ENCODE data around the gene CCDC43.

The CCDC43 gene

GRCh38 chr17:44653384-44653783 lies 36.2 kb downstream of the CCDC43 start:
- in situ Hi-C loops (cut with HindIII; ENCODE audit: low sequenced_read_pairs) = no loop called here
- TF ChIP-seq CTCF (IDR thresholded peaks at IDR 0.05; ENCODE audit: low read depth, low read length) = no peak
- H3K4me3 ChIP-seq (ENCODE audit: low read depth, low read length) = no peak overlapping the region
- no peak for DNase-seq (ENCODE audit: low read depth, low spot score)

GRCh38 chr17:44652727-44653126 lies 36.8 kb downstream of the CCDC43 start:
- in situ Hi-C loops (cut with HindIII; ENCODE audit: low sequenced_read_pairs) = no loop called here
- no peak for TF ChIP-seq CTCF (IDR thresholded peaks at IDR 0.05; ENCODE audit: low read depth, low read length)
- no peak for DNase-seq (ENCODE audit: low read depth, low spot score)
- no peak overlapping the region for H3K4me3 ChIP-seq (ENCODE audit: low read depth, low read length)

- DNase-seq (ENCODE audit: low read depth, low spot score) = no peak
- no peak overlapping the region for H3K4me3 ChIP-seq (ENCODE audit: low read depth, low read length)
- in situ Hi-C loops (cut with HindIII; ENCODE audit: low sequenced_read_pairs) = no loop called here
- no peak for TF ChIP-seq CTCF (IDR thresholded peaks at IDR 0.05; ENCODE audit: low read depth, low read length)
Observed at GRCh38 chr17:44651228-44651627, 38.3 kb downstream of the CCDC43 start.

- no peak for DNase-seq (ENCODE audit: low read depth, low spot score)
- TF ChIP-seq CTCF (IDR thresholded peaks at IDR 0.05; ENCODE audit: low read depth, low read length) = no peak
- in situ Hi-C loops (cut with HindIII; ENCODE audit: low sequenced_read_pairs) = no loop called here
- H3K4me3 ChIP-seq (ENCODE audit: low read depth, low read length) = no peak overlapping the region
Observed at GRCh38 chr17:44648963-44649362, 40.6 kb downstream of the CCDC43 start.

GRCh38 chr17:44647736-44648135 lies 41.8 kb downstream of the CCDC43 start:
- in situ Hi-C loops (cut with HindIII; ENCODE audit: low sequenced_read_pairs) = no loop called here
- TF ChIP-seq CTCF (IDR thresholded peaks at IDR 0.05; ENCODE audit: low read depth, low read length) = no peak
- DNase-seq (ENCODE audit: low read depth, low spot score) = no peak
- no peak overlapping the region for H3K4me3 ChIP-seq (ENCODE audit: low read depth, low read length)

- no peak for TF ChIP-seq CTCF (IDR thresholded peaks at IDR 0.05; ENCODE audit: low read depth, low read length)
- DNase-seq (ENCODE audit: low read depth, low spot score) = no peak
- in situ Hi-C loops (cut with HindIII; ENCODE audit: low sequenced_read_pairs) = no loop called here
Observed at GRCh38 chr17:44646280-44646679, 43.3 kb downstream of the CCDC43 start.

GRCh38 chr17:44645341-44645740 lies 44.2 kb downstream of the CCDC43 start:
- in situ Hi-C loops (cut with HindIII; ENCODE audit: low sequenced_read_pairs) = no loop called here
- no peak for DNase-seq (ENCODE audit: low read depth, low spot score)
- no peak overlapping the region for H3K4me3 ChIP-seq (ENCODE audit: low read depth, low read length)
- TF ChIP-seq CTCF (IDR thresholded peaks at IDR 0.05; ENCODE audit: low read depth, low read length) = no peak

More at GRCh38 chr17:44646280-44646679, 43.3 kb downstream of the CCDC43 start:
- H3K4me3 ChIP-seq (ENCODE audit: low read depth, low read length) = no peak overlapping the region
